Measurements from ENCODE around the gene ISM1. TPM values are rescaled to one million over a fixed set of nuclear protein-coding genes. Genes with fewer than 3 reads are reported as not detected.

Gene ISM1
- total and polyA plus RNA-seq, 10 donors = 0.46 to 19.5 (median 10.6) TPM

GRCh38 chr20:13348311-13349234, 127.5 kb downstream of the ISM1 start:
- intact Hi-C loops (cut with DNase I; ENCODE audit: low total_unique reads) = no loop called here
- peak overlapping the region in 2 of 8 donors; percentile 14 to 46 for H3K27ac ChIP-seq
- no peaks in the 10 kb centered on the region for H3K36me3 ChIP-seq
- H3K27me3 ChIP-seq (replicated peaks in 1 of 7) = no peaks in the 10 kb centered on the region
- no peak overlapping the region for H3K4me3 ChIP-seq
- no peak for DNase-seq
- 68 to 83% (median 76%) methylated on average over 9 of the region's 9 CpGs for WGBS, 5 donors
- TF ChIP-seq CTCF (IDR thresholded peaks at IDR 0.05 in 8 of 11, conservative IDR thresholded peaks at IDR 0.05 in 3 of 11) (no peak), POLR2A (IDR thresholded peaks at IDR 0.05) (no peak), POLR2AphosphoS5 (IDR thresholded peaks at IDR 0.05) (no peak)
- no peaks in the 10 kb centered on the region for H3K4me1 ChIP-seq
- no peaks in the 10 kb centered on the region for H3K9me3 ChIP-seq

GRCh38 chr20:13349235-13349604, 128.1 kb downstream of the ISM1 start:
- intact Hi-C loops (cut with DNase I; ENCODE audit: low total_unique reads) = no loop called here
- Histone ChIP-seq H3K27ac (no peak overlapping the region), H3K4me3 (no peak overlapping the region), H3K4me1 (no peaks in the 10 kb centered on the region), H3K9me3 (no peaks in the 10 kb centered on the region), H3K27me3 (replicated peaks in 1 of 7) (no peaks in the 10 kb centered on the region), H3K36me3 (no peaks in the 10 kb centered on the region)
- no peak for DNase-seq
- WGBS, 5 donors = 78 to 93% (median 85%) methylated on average over 4 of the region's 4 CpGs
- no peak for TF ChIP-seq CTCF (IDR thresholded peaks at IDR 0.05 in 8 of 11, conservative IDR thresholded peaks at IDR 0.05 in 3 of 11)
- TF ChIP-seq POLR2A (IDR thresholded peaks at IDR 0.05) = no peak
- TF ChIP-seq POLR2AphosphoS5 (IDR thresholded peaks at IDR 0.05) = no peak

Other genes starting within 250 kb of the ISM1 start
- gene SPTLC3, start 212.3 kb upstream of the ISM1 start, total RNA-seq = 10 to 100 TPM in 1 of 7 donors, 1 to 10 TPM in 6; 2.4 to 12.3 (median 4.5) TPM
- 1 to 10 TPM in 1 of 3 donors, under 1 TPM in 2; 0.50 to 1.0 (median 0.64) TPM for gene SPTLC3, start 212.3 kb upstream of the ISM1 start, polyA plus RNA-seq